NCI-H146 treated with DMSO at 0.1 percent for 48 hours (cell line): ENCODE data around the gene EID1.
"Not testable (repeated sequence)": the region's sequence is repeated elsewhere in the genome, so short reads cannot be mapped to it uniquely, and the experiment has no call there.

Experiments
- DNase-seq: peaks from one replicate; lab custom pipeline; 2025; ENCODE audit not compliant: unreplicated experiment; lab: John Stamatoyannopoulos, UW

EID1 gene, protein sequence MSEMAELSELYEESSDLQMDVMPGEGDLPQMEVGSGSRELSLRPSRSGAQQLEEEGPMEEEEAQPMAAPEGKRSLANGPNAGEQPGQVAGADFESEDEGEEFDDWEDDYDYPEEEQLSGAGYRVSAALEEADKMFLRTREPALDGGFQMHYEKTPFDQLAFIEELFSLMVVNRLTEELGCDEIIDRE

DNA sequence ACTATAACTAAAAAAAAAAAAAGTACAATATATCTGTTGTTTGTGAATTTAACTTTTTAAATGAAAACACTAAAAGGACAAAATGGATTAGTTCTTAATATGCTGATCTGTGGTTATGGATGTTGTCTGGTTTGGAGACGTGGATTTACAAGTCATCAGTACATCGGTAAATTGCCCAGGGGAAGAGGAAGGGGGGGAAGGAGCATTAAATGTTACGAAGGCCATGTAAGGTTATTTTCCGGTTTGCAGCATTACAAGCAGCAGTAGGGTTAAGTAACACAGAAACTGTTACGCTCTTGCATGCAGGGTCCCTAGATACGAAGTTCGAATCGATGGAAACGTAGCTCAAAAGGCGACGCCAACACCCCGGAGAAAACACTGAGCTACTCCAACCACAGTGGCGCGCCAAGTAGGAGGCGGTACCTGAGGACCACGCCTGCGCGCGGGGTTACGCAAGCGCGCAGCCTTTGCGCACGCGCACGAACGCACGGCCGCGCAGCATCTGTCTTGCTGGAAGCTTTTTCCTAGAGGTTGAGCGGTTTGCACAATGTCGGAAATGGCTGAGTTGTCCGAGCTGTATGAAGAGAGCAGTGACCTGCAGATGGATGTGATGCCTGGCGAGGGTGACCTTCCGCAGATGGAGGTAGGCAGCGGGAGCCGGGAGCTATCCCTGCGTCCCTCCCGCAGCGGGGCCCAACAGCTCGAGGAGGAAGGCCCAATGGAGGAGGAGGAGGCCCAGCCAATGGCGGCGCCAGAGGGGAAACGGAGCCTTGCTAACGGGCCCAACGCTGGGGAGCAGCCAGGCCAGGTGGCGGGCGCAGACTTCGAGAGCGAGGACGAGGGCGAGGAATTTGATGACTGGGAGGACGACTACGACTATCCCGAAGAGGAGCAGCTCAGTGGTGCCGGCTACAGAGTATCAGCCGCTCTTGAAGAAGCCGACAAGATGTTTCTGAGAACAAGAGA lies at the start of gene EID1:
Gene EID1, plus strand, starts transcription at position 505 of the 966 bp plus-strand sequence. Its CDS starts 43 bp downstream, at position 548.
- DNase-seq: peak; percentile 69

DNA sequence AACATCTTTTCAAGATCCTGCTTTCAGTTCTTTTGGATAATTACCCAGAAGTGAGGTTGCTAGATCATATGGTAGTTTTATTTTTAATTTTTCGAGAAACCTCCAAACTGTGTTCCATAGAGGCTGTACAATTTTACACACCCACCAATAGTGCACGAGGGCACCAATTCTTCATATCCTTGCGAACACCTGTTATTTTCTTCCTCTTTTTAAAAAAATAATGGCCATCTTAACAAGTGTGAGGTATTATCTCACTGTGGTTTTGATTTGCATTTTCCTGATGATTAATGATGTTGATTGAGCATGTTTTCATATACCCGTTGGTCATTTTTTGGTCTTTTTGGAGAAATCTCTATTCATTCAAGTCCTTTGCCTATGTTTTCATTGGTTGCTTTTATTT lies 49.5 kb upstream of the EID1 start:
- no peak for DNase-seq

DNA sequence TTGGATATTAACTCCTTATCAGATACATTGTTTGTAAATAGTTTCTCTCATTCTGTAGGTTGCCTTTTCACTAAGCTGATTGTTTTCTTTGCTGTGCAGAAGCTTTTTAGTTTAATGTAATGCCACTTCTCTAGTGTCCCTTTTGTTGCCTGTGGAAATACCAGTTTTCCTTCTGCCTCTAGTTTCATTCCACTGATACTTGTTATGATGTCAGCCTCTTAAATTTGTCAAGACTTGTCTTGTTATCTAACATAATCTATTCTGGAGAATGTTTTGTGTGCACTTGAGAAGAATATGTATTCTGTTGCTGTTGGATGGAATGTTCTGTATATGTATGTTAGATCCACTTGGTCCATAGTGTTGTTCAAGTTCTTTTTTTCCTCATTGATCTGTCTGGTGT lies 49.0 kb upstream of the EID1 start:
- no peak for DNase-seq

DNA sequence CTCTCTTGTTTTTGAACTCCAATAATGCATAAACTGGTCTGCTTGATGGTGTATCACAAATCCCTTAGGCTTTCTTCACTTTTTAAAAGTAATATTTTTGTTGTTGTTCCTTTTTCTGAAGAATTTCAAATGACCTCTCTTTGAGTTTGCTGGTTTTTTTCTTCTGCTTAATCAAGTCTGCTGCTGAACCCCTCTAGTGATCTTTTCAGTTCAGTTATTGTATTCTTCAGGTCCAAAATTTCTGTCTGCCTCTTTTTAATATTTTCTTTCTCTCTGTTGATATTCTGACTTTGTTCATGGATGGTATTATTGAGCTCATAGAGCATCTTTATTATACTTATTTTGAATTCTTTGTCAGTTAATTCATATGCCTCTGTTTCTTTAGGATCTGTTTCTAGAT lies 45.3 kb upstream of the EID1 start:
- no peak for DNase-seq

DNA sequence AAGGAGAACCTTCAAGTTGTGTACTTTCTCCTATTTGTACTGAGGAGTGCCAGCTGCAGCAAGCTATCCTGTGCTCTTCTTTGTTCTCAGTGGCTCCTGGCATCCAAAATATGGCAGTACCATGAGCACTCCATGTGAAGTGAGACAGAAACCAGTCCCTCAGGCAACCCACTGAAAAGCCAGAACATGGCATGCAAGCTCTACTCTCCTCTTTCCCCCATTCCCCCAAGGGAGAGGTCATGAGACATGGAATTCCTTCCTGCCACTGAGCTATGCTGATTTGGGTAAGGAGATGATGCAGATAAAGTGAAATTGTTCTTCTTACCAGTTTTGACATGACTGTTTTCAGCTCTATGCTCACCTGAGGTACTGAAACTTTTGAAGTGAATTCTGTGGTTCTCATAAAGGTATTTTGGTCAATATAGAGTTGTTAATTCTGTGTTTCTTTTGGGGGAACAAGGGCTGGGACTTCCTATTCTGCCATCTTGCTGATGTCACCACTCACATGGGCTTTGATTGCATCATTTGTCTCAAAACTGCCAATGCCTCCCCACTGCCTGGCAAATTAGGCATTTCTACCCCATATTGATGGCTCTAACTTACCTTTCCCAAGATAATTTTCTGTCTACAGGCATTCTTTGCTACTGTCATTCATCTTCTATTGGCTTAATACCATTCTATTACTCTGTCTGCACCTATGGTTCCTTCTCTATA lies 44.3 kb upstream of the EID1 start:
- no peak for DNase-seq

DNA sequence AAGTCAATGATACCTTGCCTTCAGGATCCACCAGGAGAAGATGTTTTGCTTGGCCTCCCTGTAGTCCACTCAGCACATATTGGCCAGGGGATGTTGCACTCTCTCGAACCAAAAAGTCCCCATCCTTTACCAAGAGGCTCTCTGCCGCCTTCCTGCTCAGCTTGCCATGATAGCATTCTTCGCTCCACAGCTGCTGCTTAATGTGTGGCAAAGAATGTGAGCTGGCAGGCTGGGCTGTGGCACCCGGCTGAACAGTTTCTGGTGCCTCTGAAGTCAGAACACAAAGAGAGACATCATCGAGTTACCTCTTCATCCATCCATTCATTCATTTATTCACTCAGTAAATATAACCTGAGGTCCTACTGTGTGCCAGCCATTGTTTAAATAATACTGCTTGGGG lies 43.2 kb upstream of the EID1 start:
- DNase-seq: no peak

DNA sequence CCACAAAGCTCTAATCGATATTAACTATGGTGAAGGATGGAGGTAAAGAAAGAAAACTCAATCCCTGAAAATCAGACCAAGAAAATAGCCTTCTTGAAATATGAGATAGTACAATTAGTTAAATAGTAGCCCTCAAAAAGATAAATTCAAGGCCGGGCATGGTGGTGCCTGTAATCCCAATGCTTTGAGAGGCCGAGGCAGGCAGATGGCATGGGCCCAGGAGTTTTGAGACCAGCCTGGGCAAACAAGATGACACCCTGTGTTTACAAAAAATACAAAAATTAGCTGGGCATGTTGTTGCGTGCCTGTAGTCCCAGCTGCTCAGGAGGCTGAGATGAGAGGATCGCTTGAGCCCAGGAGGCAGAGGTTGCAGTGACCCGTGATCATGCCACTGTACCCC lies 35.4 kb upstream of the EID1 start:
- no peak for DNase-seq

DNA sequence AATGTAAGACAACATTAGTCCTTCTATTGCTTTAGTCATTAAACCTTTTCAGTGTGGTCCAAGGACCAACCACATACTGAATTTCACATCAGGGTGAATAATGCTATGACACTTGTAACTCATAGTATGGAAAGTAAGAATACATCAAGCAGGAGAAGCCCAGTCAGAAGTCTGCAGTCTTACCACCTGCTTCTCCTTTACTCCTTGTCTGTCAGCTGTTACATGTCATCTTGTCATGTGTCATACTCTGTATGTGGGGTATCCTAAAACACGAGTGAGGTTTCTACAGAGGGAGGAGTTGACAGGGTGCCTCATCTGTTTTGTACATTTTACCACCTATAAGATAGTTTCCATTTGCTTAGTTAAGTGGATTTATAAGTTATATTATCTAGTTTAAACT lies 32.8 kb upstream of the EID1 start:
- no peak for DNase-seq

DNA sequence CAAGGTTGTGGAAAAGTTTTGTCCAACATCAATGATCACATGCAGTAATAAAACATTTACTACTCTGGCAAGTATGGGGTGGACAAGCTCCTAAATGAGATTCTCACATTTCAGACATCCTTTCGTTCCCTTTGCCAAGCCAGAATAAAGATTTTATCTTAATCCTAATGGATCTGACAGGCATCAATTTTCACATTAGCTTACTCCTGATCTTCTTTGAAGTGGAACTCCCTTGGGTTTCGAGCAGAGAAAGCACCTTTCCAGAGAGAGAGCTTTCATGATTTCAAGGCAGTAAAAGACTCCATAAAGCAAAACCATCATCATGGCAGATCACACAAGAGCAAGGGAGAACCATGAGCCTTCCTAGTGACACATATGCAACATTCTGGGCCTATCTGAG lies 27.3 kb upstream of the EID1 start:
- no peak for DNase-seq

DNA sequence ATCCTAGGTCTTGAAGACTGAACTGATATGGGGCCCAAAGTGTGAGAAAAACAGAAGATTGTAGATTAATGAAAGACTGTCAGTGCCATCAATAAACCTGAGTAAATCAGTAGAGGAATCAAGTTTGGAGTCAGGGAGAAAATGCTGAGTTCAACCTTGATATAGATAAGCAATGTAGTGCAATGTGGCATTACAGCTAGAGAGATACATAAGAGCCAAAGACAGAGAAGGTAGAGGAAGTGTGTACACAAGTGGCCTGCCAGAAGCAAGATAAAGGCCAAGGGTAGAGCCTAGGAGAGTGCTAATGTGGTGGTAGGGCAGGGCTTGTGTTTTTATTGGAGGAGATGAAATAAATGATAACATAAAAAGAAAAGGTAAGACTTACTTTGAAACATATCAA lies 26.0 kb upstream of the EID1 start:
- no peak for DNase-seq

DNA sequence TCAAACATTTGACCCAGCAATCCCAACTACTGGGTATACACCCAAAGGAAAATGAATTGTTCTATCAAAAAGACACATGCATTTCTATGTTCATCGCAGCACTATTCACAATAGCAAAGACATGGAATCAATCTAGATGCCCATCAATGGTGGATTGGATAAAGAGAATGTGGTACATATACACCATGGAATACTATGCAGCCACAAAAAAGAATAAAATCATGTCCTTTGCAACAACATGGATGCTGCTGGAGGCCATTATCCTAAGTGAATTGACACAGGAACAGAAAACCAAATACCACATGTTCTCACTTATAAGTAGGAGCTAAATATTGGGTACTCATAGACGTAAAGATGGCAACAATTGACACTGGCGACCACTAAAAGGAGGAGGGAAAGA lies 23.5 kb upstream of the EID1 start:
- DNase-seq: not testable (repeated sequence)

DNA sequence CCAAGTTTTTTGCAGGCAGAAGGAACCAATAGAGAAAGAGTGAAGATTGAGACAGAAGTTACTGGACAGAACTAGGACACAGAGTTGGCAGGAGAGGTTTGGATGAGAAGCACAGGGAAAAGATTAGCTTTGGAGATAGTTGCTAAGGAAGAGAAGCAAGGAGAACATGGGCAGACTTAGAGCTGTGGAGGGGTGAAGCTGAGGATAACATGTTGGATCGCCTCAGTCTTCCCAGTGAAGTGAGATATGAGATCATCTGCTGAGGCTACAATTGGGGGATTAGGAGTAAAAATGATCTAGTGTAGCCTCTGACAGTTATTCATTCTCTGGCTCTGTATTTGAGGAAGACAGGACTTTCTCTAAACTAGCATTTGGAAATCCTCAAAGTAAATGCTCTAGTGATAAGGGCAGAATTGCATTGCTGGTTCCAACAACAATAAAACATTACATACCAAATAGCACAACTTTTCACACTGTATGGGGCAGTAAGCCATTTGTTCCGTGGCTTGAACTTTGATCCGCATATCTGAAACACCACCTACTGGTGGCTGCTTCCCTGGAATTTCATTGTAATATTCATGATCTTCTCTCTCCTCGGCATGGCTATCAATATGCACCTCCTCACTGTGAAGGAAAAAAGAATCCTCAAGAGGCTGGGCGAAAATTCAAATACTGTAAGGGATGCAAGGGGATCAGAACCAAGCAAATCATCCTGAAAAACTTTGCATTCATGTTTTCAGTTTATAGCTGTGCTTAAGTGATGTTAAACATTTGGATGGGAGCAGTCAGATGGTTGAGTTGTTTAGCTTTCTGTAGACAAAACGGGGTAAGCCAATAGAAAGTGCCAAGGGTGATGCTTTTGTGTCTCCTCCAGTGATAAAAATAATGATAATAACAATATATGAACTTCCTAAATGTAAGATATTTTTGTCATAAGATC lies 22.2 kb upstream of the EID1 start:
- peak; percentile 8 for DNase-seq

DNA sequence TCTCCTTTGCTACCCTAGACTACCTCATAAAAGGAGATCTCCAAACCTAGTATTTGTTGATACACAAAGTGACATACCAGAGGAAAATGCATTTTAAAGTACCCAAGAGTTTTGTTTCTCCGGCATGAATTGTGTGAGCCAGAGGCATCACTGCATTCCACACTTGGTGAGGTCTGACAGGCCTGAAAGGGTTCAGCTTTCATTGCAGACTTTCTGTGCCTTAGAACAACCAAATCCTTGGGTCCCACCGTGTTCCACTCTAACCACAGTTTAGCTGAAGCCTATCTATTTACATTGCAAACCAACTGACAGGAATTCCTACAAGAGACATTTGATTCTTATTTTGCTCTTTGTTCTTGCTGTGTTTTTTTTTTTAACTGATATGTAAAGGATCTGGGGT lies 21.0 kb upstream of the EID1 start:
- no peak for DNase-seq

DNA sequence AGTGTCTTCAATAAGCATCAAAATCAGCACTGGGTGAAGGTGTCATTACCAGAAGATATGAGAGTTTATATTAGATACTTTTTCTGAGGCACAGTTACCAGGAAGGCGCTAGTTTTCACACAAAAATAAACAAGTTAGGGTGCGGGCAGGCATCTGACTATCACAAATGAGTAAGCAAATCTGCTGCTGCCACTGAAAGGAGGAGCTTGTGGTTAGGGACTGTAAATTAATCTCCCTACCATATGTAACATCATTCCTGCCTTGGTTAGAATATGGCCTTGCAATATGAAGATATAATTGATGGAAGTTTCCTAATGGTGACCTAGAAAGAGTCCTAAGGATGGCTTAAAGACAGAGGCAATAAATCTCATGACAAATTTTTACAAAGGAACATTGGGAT lies 19.5 kb upstream of the EID1 start:
- DNase-seq: no peak

DNA sequence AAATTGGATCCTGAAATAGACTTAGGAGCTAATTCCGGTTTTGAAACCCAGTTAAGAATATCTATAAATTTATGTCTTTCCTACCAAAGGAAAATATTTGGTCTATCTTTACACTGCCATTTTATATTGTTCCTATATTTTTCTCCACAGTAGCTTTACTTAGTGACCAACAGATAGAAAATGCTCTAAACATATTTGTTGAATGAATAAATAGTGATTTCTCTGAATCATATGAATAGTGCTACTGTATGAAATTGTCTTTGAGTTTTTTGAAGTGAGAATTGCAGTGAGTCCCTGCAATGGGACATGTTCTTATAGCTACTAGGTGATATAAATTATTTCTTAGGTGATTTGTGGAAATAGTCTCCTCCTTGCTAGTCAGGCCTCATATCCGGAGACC lies 18.5 kb upstream of the EID1 start:
- DNase-seq: no peak

DNA sequence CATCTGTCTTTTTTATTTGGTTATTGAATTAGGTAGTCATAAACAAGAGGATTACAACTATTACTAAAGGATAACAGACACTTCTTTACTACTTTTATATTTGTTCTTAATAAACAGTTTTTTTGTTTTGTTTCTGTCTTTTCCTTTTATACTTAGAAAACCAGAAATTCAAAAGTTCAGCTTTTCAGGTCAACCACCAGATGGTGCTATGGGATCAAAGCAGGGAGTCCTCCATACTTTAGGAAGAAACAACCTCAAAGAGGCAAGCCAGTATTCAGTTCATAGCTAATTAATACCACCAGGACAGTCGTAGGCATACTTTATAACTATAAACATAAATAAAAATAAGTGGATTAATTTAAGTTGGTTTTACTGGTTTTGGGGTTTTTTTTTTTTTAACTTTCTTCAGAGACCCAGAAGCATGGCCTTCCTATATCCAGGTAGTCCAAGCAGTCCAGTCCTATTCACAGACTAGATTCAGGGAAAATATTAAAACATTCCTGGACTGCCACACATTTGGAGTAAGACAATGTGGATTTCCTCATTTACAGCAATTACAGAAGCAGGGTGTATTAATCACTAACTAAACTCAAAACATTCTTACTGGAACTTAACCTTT lies 16.0 kb upstream of the EID1 start:
- peak; percentile 26 for DNase-seq

DNA sequence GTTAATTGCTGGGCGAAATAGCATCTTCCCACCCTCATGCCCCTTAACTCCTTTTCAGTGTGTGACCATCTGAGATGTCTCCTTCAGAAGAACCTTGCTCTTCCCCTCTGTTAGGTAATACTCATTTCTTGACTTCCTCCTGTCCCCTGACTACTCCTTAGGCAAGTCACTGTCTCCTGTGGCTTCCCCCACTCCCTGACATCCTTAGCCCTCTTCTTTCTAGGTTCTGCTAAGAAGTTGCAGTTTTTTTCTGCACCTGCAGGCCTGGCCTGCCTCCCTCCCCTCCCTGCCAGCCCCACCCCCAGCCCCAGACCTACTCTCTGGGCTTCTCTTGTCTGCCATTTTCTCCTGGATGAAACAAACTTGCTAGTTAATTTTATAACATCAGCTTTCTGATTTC lies 15.2 kb upstream of the EID1 start:
- DNase-seq: no peak

DNA sequence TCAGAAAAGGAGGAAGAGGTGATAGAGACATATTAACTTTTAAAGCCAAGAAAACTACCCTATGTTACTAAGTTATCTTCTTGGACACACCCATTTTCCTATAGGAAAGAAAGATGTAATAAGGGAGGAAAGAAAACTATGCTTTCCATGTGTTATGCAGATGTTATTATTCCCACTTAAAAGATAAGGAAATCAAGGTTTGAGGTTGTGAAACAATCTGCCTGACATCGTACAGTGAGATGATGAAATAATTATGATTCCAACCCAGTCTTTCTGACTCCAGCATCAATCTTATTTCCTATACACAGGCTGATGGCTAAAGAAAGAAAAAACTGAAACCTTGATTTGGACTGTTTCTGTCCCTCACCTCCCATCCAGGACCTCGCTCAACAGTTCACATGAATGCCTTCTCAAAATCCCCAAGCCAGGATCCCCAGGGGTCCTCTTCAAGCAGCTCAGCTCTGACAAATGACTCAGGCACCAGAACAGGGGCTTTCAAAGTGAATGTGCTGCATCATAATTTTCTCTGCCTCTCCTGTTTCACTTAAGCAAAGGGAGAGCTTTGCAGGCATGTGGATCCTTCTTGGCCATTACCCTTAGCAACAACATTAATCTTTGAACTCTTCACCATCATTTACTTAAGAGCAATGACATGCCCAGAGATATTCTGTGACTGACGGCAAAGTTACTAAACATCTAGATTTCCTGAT lies 12.4 kb upstream of the EID1 start:
- no peak for DNase-seq

DNA sequence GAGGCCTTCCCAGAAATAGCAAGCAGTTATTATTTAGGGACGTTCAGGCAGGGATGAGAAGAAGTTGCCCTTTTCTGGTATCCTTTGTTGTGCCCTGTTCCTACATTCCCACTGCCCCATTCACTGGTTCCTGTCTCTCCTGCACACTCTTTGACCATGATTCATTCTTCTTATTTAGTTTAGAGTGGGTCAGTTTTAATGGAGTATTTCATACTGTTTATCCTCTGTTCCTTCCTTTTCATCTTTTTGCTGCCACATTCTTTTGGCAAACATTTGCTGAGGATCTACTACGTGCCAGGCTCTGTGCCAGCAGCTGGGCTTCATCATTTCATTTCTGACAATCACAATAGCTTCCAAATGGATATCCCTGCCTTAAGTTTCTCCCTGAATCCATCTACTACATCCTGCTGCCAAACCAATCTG lies 11.8 kb upstream of the EID1 start:
- DNase-seq: no peak

DNA sequence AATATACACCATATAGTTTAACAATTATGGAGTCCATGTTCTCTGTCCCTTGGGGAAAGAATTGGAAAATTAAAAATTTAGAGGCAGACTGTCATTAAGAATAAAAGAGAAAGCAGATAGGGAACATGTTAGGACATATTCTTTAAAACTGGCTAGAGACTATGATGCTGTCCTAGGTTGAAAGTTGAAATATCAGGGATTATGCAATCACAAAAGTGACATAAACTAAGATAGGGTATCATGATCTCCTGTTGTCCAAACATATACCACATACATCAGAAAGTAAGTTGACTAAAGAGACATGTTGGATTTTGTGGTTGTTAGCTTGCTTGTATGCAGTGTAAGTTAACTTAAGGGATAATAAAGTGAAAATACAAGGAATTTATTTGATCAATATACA lies 9.9 kb upstream of the EID1 start:
- no peak for DNase-seq
